Thyroid gland (tissue), 4 donors: ENCODE results near the gene C17orf113.

Source experiments
- CTCF ChIP-seq, 6 experiments: fragments of 200-600 bp in 3 of 6; fragments of 450-650 bp in 3 of 6; sonication (generic) in 3 of 6; IDR thresholded peaks; one replicate each; pipeline ENCODE4 v1.5.1; 2016 to 2019; ENCODE audit warnings: antibody characterized with exemption in 6 of 6, mild to moderate bottlenecking in 2 of 6, inconsistent platforms in 1 of 6, moderate library complexity in 1 of 6
- POLR2A ChIP-seq, 2 donors: fragments of 450-650 bp; IDR thresholded peaks; one replicate each; pipeline ENCODE4 v1.6.1; 2017; ENCODE audit warnings: antibody characterized with exemption in 2 of 2, mild to moderate bottlenecking in 2 of 2, moderate library complexity in 1 of 2

GRCh38 chr17:42005166-42005565, 45.2 kb downstream of the C17orf113 start:
- TF ChIP-seq CTCF (IDR thresholded peaks at IDR 0.05) = no peak
- TF ChIP-seq POLR2A (IDR thresholded peaks at IDR 0.05) = no peak
